AG09319 (cell line): Measurements from ENCODE around the gene TMEM222.

Source experiments
- DNase-seq: peaks from one replicate; pipeline ENCODE4 v3.0.0-alpha.2; 2010; ENCODE audit warnings: low read depth; ENCODE audit errors: extremely low read depth
- CTCF ChIP-seq: IDR thresholded peaks from 2 replicates; pipeline ENCODE4 v1.5.1; 2011; ENCODE audit warnings: low read depth, mild to moderate bottlenecking, inconsistent platforms, low read length, moderate library complexity

Gene TMEM222

GRCh38 chr1:27335506-27336422, 13.8 kb downstream of the TMEM222 start:
- DNase-seq, result no peak
- no peak for TF ChIP-seq CTCF

GRCh38 chr1:27336756-27337155, 14.8 kb downstream of the TMEM222 start:
- no peak for TF ChIP-seq CTCF
- no peak for DNase-seq

DNA sequence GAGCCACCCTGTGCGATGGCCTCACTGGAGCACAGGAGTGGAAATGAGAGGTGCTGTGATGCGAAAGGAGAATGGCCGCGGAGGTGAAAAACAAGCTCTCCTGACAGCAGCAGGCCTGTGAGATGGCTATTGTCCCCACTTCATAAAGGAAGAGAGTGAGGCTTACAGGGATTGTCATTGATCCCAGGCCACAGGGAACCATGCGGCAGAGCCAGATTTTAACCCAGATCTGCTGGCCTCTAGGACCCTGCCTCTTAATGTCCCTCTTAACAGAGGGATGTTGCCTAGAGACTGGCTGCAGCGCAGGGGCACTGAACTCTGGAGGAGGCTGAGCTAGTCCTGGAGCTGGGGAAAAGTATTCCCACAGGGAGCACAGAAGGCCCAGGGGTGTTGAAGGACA, 16.8 kb downstream of the TMEM222 start:
- no peak for TF ChIP-seq CTCF
- no peak for DNase-seq

DNA sequence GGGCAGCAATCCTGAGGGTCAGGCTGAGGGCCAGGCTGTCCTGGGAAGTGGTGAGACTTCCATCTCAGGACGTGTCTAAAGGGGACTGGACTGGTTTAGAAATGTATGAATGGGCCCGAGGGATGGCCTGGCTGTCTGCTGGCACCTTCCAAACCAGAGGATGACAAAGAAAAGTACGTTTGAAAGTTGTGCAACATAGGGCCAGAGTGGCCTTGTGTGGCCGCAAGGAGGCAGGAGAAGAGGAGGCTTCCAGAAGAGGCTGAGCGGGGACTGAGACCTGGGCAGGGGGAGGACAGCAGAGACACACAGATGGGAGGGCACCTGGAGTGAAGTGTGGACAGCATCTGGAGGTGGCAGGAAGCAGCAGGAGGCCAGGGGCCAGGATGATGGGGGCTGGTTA, 17.2 kb downstream of the TMEM222 start:
- no peak for DNase-seq
- TF ChIP-seq CTCF, result no peak

- no peak for DNase-seq
- no peak for TF ChIP-seq CTCF
These were observed 19.7 kb downstream of the TMEM222 start, which contains the start of gene SYTL1 for GRCh38 chr1:27341525-27342252. TSS of gene SYTL1 (plus strand) at chr1:27342022. CDS start at chr1:27345335, 3,313 bp downstream.

- no peak for TF ChIP-seq CTCF
- no peak for DNase-seq
These were observed 20.4 kb downstream of the TMEM222 start for GRCh38 chr1:27342391-27342777.
